ENCODE results near the gene CYP46A1. TPM values are rescaled to one million over a fixed set of nuclear protein-coding genes. Genes with fewer than 3 reads are reported as not detected.
"Not testable (repeated sequence)": the region's sequence is repeated elsewhere in the genome, so short reads cannot be mapped to it uniquely, and the experiment has no call there.

Gene CYP46A1
- total RNA-seq, result 2.1 TPM

- peak within 1 kb of the TSS; percentile 92 for H3K27ac ChIP-seq (ENCODE audit: low read depth, low read length)
- H3K4me3 ChIP-seq (ENCODE audit: low read length in 3 of 3), result peak within 1 kb of the TSS; percentile 78 to 87 (median 83)
- H3K4me1 ChIP-seq (ENCODE audit: control insufficient read depth in 3 of 3, insufficient read depth in 3 of 3, low read length in 3 of 3), result peaks cover 7 to 14% (median 13%) of the 10 kb centered on the region in 3 donors
- no peaks in the 10 kb centered on the region for H3K36me3 ChIP-seq (ENCODE audit: control insufficient read depth in 3 of 3, insufficient read depth in 3 of 3, low read length in 3 of 3)
- peak within 1 kb of the TSS; percentile 80 to 90 (median 86) for H3K9ac ChIP-seq (ENCODE audit: low read depth in 1 of 3, low read length in 3 of 3)
- H3K27me3 ChIP-seq (ENCODE audit: control insufficient read depth in 3 of 3, insufficient read depth in 3 of 3, low read length in 3 of 3), result peaks cover 0 to 1% (median 0%) of the 10 kb centered on the region in 3 donors
- no peaks in the 10 kb centered on the region for H3K9me3 ChIP-seq (ENCODE audit: control insufficient read depth in 3 of 3, low read length in 3 of 3)
Observed at GRCh38 chr14:99683619-99684409, at the start of gene CYP46A1. CYP46A1 (plus strand) TSS chr14:99684298; CDS start chr14:99684418, 120 bp downstream.

- Histone ChIP-seq H3K36me3 (ENCODE audit: control insufficient read depth in 3 of 3, insufficient read depth in 3 of 3, low read length in 3 of 3) (no peaks in the 10 kb centered on the region), H3K27ac (ENCODE audit: low read depth, low read length) (no peak overlapping the region), H3K4me1 (ENCODE audit: control insufficient read depth in 3 of 3, insufficient read depth in 3 of 3, low read length in 3 of 3) (no peaks in the 10 kb centered on the region), H3K4me3 (ENCODE audit: low read length in 3 of 3) (no peak overlapping the region), H3K9me3 (ENCODE audit: control insufficient read depth in 3 of 3, low read length in 3 of 3) (no peaks in the 10 kb centered on the region), H3K27me3 (ENCODE audit: control insufficient read depth in 3 of 3, insufficient read depth in 3 of 3, low read length in 3 of 3) (peaks cover 2 to 5% (median 3%) of the 10 kb centered on the region in 3 donors), H3K9ac (ENCODE audit: low read depth in 1 of 3, low read length in 3 of 3) (no peak overlapping the region)
Observed at GRCh38 chr14:99634443-99634842, 49.7 kb upstream of the CYP46A1 start.

- no peak overlapping the region for H3K9ac ChIP-seq (ENCODE audit: low read depth in 1 of 3, low read length in 3 of 3)
Observed at GRCh38 chr14:99635116-99635515, 49.0 kb upstream of the CYP46A1 start.

GRCh38 chr14:99636487-99636886, 47.6 kb upstream of the CYP46A1 start:
- no peak overlapping the region for H3K9ac ChIP-seq (ENCODE audit: low read depth in 1 of 3, low read length in 3 of 3)
- H3K4me3 ChIP-seq (ENCODE audit: low read length in 3 of 3), result no peak overlapping the region
- no peaks in the 10 kb centered on the region for H3K4me1 ChIP-seq (ENCODE audit: control insufficient read depth in 3 of 3, insufficient read depth in 3 of 3, low read length in 3 of 3)
- peaks cover 2 to 5% (median 3%) of the 10 kb centered on the region in 3 donors for H3K27me3 ChIP-seq (ENCODE audit: control insufficient read depth in 3 of 3, insufficient read depth in 3 of 3, low read length in 3 of 3)
- no peak overlapping the region for H3K27ac ChIP-seq (ENCODE audit: low read depth, low read length)
- H3K9me3 ChIP-seq (ENCODE audit: control insufficient read depth in 3 of 3, low read length in 3 of 3), result no peaks in the 10 kb centered on the region
- H3K36me3 ChIP-seq (ENCODE audit: control insufficient read depth in 3 of 3, insufficient read depth in 3 of 3, low read length in 3 of 3), result no peaks in the 10 kb centered on the region

More at GRCh38 chr14:99635116-99635515, 49.0 kb upstream of the CYP46A1 start:
- no peaks in the 10 kb centered on the region for H3K36me3 ChIP-seq (ENCODE audit: control insufficient read depth in 3 of 3, insufficient read depth in 3 of 3, low read length in 3 of 3)
- H3K27ac ChIP-seq (ENCODE audit: low read depth, low read length), result no peak overlapping the region
- H3K4me1 ChIP-seq (ENCODE audit: control insufficient read depth in 3 of 3, insufficient read depth in 3 of 3, low read length in 3 of 3), result no peaks in the 10 kb centered on the region
- no peaks in the 10 kb centered on the region for H3K9me3 ChIP-seq (ENCODE audit: control insufficient read depth in 3 of 3, low read length in 3 of 3)
- no peak overlapping the region for H3K4me3 ChIP-seq (ENCODE audit: low read length in 3 of 3)
- H3K27me3 ChIP-seq (ENCODE audit: control insufficient read depth in 3 of 3, insufficient read depth in 3 of 3, low read length in 3 of 3), result peaks cover 2 to 5% (median 3%) of the 10 kb centered on the region in 3 donors

GRCh38 chr14:99637624-99638023, 46.5 kb upstream of the CYP46A1 start:
- H3K9ac ChIP-seq (ENCODE audit: low read depth in 1 of 3, low read length in 3 of 3), result no peak overlapping the region
- peaks cover under 1 to 5% (median 3%) of the 10 kb centered on the region in 3 donors for H3K27me3 ChIP-seq (ENCODE audit: control insufficient read depth in 3 of 3, insufficient read depth in 3 of 3, low read length in 3 of 3)
- H3K4me3 ChIP-seq (ENCODE audit: low read length in 3 of 3), result no peak overlapping the region
- H3K9me3 ChIP-seq (ENCODE audit: control insufficient read depth in 3 of 3, low read length in 3 of 3), result no peaks in the 10 kb centered on the region
- H3K4me1 ChIP-seq (ENCODE audit: control insufficient read depth in 3 of 3, insufficient read depth in 3 of 3, low read length in 3 of 3), result no peaks in the 10 kb centered on the region
- H3K36me3 ChIP-seq (ENCODE audit: control insufficient read depth in 3 of 3, insufficient read depth in 3 of 3, low read length in 3 of 3), result no peaks in the 10 kb centered on the region
- H3K27ac ChIP-seq (ENCODE audit: low read depth, low read length), result no peak overlapping the region

- H3K27ac ChIP-seq (ENCODE audit: low read depth, low read length); H3K36me3 ChIP-seq (ENCODE audit: control insufficient read depth in 3 of 3, insufficient read depth in 3 of 3, low read length in 3 of 3); H3K4me3 ChIP-seq (ENCODE audit: low read length in 3 of 3); H3K4me1 ChIP-seq (ENCODE audit: control insufficient read depth in 3 of 3, insufficient read depth in 3 of 3, low read length in 3 of 3); H3K9ac ChIP-seq (ENCODE audit: low read depth in 1 of 3, low read length in 3 of 3); H3K9me3 ChIP-seq (ENCODE audit: control insufficient read depth in 3 of 3, low read length in 3 of 3): not testable (repeated sequence)
- peaks cover 8 to 25% (median 14%) of the 10 kb centered on the region in 3 donors for H3K27me3 ChIP-seq (ENCODE audit: control insufficient read depth in 3 of 3, insufficient read depth in 3 of 3, low read length in 3 of 3)
Observed at GRCh38 chr14:99642771-99643170, 41.3 kb upstream of the CYP46A1 start.

GRCh38 chr14:99643343-99643742, 40.8 kb upstream of the CYP46A1 start:
- H3K4me1 ChIP-seq (ENCODE audit: control insufficient read depth in 3 of 3, insufficient read depth in 3 of 3, low read length in 3 of 3), result peaks cover 0 to 6% (median 3%) of the 10 kb centered on the region in 3 donors
- H3K9me3 ChIP-seq (ENCODE audit: control insufficient read depth in 3 of 3, low read length in 3 of 3), result no peaks in the 10 kb centered on the region
- peaks cover 8 to 25% (median 14%) of the 10 kb centered on the region in 3 donors for H3K27me3 ChIP-seq (ENCODE audit: control insufficient read depth in 3 of 3, insufficient read depth in 3 of 3, low read length in 3 of 3)
- H3K36me3 ChIP-seq (ENCODE audit: control insufficient read depth in 3 of 3, insufficient read depth in 3 of 3, low read length in 3 of 3), result no peaks in the 10 kb centered on the region
- H3K9ac ChIP-seq (ENCODE audit: low read depth in 1 of 3, low read length in 3 of 3), result no peak overlapping the region
- no peak overlapping the region for H3K4me3 ChIP-seq (ENCODE audit: low read length in 3 of 3)
- H3K27ac ChIP-seq (ENCODE audit: low read depth, low read length), result no peak overlapping the region

GRCh38 chr14:99644035-99644587, 40.0 kb upstream of the CYP46A1 start:
- Histone ChIP-seq H3K27ac (ENCODE audit: low read depth, low read length) (no peak overlapping the region), H3K9me3 (ENCODE audit: control insufficient read depth in 3 of 3, low read length in 3 of 3) (no peaks in the 10 kb centered on the region), H3K4me3 (ENCODE audit: low read length in 3 of 3) (no peak overlapping the region), H3K9ac (ENCODE audit: low read depth in 1 of 3, low read length in 3 of 3) (no peak overlapping the region), H3K4me1 (ENCODE audit: control insufficient read depth in 3 of 3, insufficient read depth in 3 of 3, low read length in 3 of 3) (peaks cover 0 to 6% (median 3%) of the 10 kb centered on the region in 3 donors), H3K36me3 (ENCODE audit: control insufficient read depth in 3 of 3, insufficient read depth in 3 of 3, low read length in 3 of 3) (no peaks in the 10 kb centered on the region), H3K27me3 (ENCODE audit: control insufficient read depth in 3 of 3, insufficient read depth in 3 of 3, low read length in 3 of 3) (peaks cover 8 to 25% (median 14%) of the 10 kb centered on the region in 3 donors)

GRCh38 chr14:99644723-99645544, 39.2 kb upstream of the CYP46A1 start, which contains the start of gene HHIPL1:
HHIPL1 (plus strand) TSS chr14:99645129; CDS start chr14:99645208, 79 bp downstream.
- H3K9me3 ChIP-seq (ENCODE audit: control insufficient read depth in 3 of 3, low read length in 3 of 3), result no peaks in the 10 kb centered on the region
- peaks cover 0 to 6% (median 3%) of the 10 kb centered on the region in 3 donors for H3K4me1 ChIP-seq (ENCODE audit: control insufficient read depth in 3 of 3, insufficient read depth in 3 of 3, low read length in 3 of 3)
- H3K27ac ChIP-seq (ENCODE audit: low read depth, low read length), result no peak within 1 kb of the TSS
- peak within 1 kb of the TSS; percentile 33 to 67 (median 66) for H3K9ac ChIP-seq (ENCODE audit: low read depth in 1 of 3, low read length in 3 of 3)
- H3K4me3 ChIP-seq (ENCODE audit: low read length in 3 of 3), result peak within 1 kb of the TSS; percentile 38 to 64 (median 60)
- no peaks in the 10 kb centered on the region for H3K36me3 ChIP-seq (ENCODE audit: control insufficient read depth in 3 of 3, insufficient read depth in 3 of 3, low read length in 3 of 3)
- peaks cover 8 to 25% (median 14%) of the 10 kb centered on the region in 3 donors for H3K27me3 ChIP-seq (ENCODE audit: control insufficient read depth in 3 of 3, insufficient read depth in 3 of 3, low read length in 3 of 3)
